Gastroesophageal sphincter (tissue), 3 donors: ENCODE measurements around the gene MRGPRG.

Experiments
- CTCF ChIP-seq, 4 experiments: fragments of 200-600 bp in 2 of 4; fragments of 450-650 bp in 2 of 4; sonication (generic) in 1 of 4; IDR thresholded peaks; one replicate each; pipeline ENCODE4 v1.5.1; 2017 to 2019; ENCODE audit warnings: antibody characterized with exemption in 4 of 4, mild to moderate bottlenecking in 2 of 4, moderate library complexity in 2 of 4
- EP300 ChIP-seq: sonication (generic); formaldehyde crosslinking; IDR thresholded peaks from one replicate; pipeline ENCODE4 v1.6.1; 2017; ENCODE audit warnings: antibody characterized with exemption, mild to moderate bottlenecking

- no peak for TF ChIP-seq EP300
- no peak for TF ChIP-seq CTCF (IDR thresholded peaks at IDR 0.05)
These were observed 29.3 kb downstream of the MRGPRG start for GRCh38 chr11:3189196-3189843.
